Measurements from ENCODE around the gene TMEM170B.

DNA sequence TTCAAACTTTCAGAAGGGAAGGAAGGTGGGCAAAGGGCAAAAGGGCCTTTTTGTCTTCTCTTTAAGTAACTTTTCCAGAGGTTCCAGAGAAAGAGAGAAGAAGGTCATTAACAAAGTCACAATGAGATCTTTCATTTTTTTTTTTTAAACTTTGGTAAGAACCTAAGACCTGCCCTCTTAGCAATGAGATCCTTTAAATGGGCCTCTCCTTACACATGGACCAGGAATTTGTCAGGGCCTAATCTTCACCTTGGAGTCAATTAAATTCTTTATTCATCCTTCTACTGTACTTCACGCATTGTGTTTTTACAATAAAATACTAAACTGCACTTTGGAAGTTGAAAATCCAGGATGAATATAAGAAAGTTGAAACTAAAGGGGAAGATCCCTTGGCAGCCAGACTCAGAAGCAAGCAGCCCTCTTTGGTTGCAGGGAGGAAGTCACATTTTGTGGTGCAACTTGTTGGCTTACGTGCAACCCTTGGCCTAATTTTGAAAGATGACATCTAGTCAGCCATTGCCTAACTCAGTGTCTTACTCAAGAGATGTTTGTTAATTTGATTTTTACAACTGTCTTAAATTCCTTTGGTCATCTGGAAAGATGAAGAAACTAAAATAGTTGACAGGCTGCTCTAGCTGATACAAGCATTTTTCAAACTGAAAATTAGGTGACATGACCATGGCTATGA lies 11.9 kb upstream of the TMEM170B start:
- no peak for TF ChIP-seq EZH2phosphoT487 (IDR thresholded peaks at IDR 0.05)
- TF ChIP-seq, protein P1, sequence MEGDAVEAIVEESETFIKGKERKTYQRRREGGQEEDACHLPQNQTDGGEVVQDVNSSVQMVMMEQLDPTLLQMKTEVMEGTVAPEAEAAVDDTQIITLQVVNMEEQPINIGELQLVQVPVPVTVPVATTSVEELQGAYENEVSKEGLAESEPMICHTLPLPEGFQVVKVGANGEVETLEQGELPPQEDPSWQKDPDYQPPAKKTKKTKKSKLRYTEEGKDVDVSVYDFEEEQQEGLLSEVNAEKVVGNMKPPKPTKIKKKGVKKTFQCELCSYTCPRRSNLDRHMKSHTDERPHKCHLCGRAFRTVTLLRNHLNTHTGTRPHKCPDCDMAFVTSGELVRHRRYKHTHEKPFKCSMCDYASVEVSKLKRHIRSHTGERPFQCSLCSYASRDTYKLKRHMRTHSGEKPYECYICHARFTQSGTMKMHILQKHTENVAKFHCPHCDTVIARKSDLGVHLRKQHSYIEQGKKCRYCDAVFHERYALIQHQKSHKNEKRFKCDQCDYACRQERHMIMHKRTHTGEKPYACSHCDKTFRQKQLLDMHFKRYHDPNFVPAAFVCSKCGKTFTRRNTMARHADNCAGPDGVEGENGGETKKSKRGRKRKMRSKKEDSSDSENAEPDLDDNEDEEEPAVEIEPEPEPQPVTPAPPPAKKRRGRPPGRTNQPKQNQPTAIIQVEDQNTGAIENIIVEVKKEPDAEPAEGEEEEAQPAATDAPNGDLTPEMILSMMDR (IDR thresholded peaks at IDR 0.05), result no peak

Data from neural progenitor cell (in vitro differentiated cells).